GM04503 (cell line): ENCODE results near the gene NRK.
"Not testable (repeated sequence)": the region's sequence is repeated elsewhere in the genome, so short reads cannot be mapped to it uniquely, and the experiment has no call there.

ENCODE experiments used
- DNase-seq: peaks from one replicate; pipeline ENCODE4 v3.0.0-alpha.2; 2012; ENCODE audit warnings: low read depth

The NRK gene

DNA sequence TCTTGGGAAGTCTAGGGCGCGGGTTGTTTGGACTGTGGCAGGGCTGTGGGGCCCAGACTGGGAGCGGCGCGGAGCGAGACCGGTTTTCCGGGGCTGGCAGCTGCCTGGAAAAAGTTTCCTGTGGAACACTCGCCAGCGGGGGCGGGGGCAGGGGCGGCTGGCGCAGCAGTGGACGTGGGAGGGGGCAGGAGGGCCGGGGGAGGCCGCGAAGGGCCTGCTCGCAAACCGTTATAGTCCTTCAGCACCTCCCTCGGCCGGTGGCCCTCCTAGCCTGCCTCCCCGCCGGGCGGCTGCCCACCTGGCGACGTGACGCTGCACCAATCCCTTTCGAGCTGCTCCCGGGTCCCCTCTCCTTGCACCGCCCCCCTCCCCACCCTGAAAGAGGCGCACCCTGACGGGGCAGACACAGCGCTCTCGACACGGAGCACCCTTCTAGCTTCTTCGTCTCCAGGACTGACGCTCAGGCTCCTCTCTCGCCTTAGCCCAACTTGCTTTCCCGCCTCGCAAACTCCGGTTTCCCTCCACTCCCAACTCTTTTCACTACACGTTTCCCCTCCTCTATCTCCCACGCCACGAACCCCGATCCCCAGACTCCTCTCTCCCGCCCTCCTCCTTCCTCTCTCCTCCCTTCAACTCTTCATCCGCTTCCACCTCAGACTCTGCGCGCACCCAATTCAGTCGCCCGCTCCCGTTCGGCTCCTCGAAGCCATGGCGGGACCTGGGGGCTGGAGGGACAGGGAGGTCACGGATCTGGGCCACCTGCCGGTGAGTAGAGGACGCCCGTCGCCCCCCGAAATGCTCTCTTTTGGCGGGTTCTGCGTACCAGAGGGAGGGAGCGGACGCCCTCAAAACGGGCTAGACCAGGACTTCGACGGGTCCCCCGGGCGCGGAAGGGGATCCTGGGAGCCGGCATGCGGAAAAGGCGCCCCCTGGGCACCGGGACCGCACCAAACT lies at the start of gene NRK:
TSS of gene NRK (plus strand) at position 402 of the 954 bp plus-strand sequence. CDS start at position 709, 307 bp downstream.
- DNase-seq, result no peak

DNA sequence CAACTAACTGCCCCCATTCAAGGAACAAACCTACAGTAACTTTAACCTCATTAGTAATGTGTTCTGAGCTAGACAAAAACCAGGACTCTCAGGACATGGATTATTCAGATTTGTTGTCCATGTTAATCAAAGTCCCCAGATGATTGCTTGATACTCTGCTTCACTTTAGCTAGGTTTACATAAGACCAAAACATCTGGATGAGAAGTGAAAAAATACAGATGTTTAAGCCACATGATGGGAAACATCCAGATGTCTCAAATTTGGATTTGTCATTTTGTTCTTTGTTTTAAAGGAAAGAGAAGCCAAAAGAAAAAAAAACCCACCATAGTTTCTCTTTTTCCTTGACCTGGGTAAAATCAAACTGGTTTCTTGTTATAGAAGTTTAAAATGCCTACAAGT lies 48.5 kb upstream of the NRK start:
- DNase-seq, result no peak

GRCh38 chrX:105775679-105776078 lies 46.7 kb upstream of the NRK start:
- no peak for DNase-seq

- DNase-seq, result no peak
Observed at GRCh38 chrX:105781804-105782203, 40.5 kb upstream of the NRK start.

- not testable (repeated sequence) for DNase-seq
Observed at GRCh38 chrX:105796877-105797276, 25.5 kb upstream of the NRK start.

DNA sequence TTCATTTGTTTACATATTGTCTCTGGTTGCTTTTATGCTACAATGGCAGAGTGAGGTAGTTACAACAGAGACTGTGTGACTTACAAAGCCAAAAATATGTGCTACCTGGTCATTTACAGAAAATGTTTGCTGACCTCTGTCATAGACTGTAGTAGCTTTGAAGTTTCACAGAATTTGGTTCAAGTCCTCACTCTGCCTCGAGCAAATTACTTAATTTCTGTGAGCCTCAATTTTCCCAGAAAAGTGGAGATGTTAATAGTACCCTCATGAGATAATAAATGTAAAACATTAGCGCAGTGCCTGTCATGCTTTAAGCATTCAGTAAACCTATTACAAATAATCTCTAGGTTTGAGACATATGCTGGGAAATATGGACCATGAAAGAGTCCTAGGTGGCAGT lies 18.4 kb upstream of the NRK start:
- DNase-seq, result no peak

GRCh38 chrX:105805655-105806054 lies 16.7 kb upstream of the NRK start:
- not testable (repeated sequence) for DNase-seq

DNA sequence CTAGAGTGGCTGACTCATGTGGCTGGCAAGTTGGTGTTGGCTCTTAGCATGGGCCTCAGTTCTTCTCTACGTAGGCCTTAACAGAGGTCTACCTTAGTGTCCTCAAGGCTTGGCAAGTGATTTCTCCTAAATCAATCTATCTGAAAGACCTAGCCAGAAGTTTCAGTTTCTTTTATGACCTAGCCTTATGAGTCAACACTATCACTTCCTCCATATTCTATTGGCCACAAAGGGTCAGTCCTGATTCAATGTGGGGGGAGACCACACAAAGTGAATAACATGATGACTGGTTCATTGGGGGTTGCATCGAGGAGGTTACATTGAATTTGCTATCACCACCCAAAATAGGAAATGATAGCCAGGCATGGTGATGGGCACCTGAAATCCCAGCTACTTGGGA lies 5.8 kb upstream of the NRK start:
- no peak for DNase-seq

GRCh38 chrX:105820247-105820646 lies 2.1 kb upstream of the NRK start:
- no peak for DNase-seq

GRCh38 chrX:105821471-105822121 lies 743 bp upstream of the NRK start:
- no peak for DNase-seq

GRCh38 chrX:105823092-105823455 lies 735 bp downstream of the NRK start:
- DNase-seq, result no peak

GRCh38 chrX:105829011-105829410 lies 6.7 kb downstream of the NRK start:
- no peak for DNase-seq

DNA sequence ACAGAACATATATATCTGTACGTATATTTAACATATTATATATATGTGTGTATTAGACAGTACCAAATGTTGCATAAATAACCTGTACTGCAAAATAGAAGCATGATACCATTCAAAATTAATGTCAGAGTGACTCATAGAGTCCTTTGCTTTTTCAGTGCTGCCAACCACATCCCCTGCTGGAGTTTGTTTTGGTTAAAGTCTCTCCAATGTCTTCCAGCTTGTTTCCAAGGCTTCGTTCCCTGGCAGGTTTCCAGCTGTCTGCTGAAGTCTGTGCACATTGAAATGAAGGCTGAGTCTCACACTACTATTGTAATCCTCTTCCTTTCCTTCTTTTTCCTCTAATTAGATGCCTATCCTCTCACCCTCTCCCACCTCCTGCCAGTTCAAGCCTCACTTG lies 14.9 kb downstream of the NRK start:
- peak; percentile 12 for DNase-seq

DNA sequence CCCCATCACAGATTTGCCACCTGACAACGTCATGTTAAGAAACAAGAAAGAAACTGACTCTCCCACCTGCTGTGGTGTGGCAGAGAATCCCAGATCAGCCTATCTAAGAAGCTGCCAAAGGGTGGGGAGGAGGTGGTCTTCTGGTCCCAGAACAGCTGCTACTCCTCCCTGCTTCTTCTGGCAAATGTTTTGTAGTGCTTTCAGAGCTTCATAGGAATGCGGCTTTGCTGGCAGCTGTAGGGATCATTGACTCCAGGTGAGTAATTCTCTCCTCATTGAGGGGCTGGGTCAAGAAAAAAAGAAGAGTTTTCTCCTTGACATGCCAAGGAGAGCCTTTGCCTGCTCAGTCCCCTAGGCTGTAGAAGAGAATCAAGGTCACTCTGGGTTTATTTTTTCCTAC lies 23.3 kb downstream of the NRK start:
- DNase-seq, result no peak

- not testable (repeated sequence) for DNase-seq
Observed at GRCh38 chrX:105850100-105850499, 27.8 kb downstream of the NRK start.

DNA sequence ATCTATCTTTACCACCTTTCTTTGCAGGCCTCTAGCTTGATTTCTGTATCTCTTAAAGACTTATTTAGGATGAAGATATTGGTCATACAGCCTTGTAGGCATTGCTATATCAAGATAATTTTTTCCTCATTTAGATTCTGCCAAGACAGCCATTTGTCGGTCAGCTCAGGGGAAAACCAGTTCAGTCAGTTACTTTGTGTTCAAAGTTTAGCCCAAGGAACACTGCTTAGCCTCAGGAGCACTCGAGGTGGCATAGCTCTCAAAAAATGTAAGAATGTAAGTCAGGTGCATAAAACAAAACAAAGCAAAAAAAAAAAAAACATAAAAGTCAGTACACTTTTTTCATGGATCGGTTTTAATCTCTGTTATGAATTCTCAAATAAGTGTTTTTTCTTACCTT lies 43.4 kb downstream of the NRK start:
- no peak for DNase-seq

DNA sequence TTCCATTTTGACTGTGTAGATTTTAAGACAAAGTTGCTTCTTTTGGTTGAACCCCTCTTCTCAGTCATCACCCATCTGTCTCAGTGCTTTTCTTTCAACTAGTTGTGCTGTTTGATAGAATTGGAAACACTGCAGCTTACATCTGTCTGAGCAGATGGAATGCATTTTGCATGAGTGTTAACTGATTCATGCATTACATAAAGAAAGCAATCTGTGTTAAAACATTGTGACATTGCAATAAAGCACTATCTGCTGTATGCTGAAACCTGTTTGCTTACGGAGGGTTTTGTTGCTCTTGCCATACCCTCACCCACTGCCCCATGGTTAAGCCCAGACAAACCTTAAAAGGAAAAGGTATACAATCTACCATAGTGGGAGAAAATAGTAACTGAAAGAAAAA lies 47.4 kb downstream of the NRK start:
- no peak for DNase-seq

- no peak for DNase-seq
Observed at GRCh38 chrX:105870445-105870844, 48.1 kb downstream of the NRK start.

GRCh38 chrX:105872941-105873340 lies 50.6 kb downstream of the NRK start:
- no peak for DNase-seq

GRCh38 chrX:105874790-105875189 lies 52.5 kb downstream of the NRK start:
- DNase-seq, result no peak

- DNase-seq, result no peak
Observed at GRCh38 chrX:105876658-105877057, 54.3 kb downstream of the NRK start.

- DNase-seq, result no peak
Observed at GRCh38 chrX:105880491-105880890, 58.2 kb downstream of the NRK start.

GRCh38 chrX:105882581-105883275 lies 60.4 kb downstream of the NRK start:
- no peak for DNase-seq
